GM20000 (cell line): ENCODE results near the gene LAP3.

ENCODE experiments used
- DNase-seq: peaks from one replicate; pipeline ENCODE4 v3.0.0; 2012; ENCODE audit warnings: low spot score
- TF ChIP-seq, protein P1 (sequence below): IDR thresholded peaks from 2 replicates; pipeline ENCODE4 v1.5.1; 2012; ENCODE audit warnings: mild to moderate bottlenecking, control low read depth; ENCODE audit errors: extremely low read depth, missing control alignments

LAP3 gene

DNA sequence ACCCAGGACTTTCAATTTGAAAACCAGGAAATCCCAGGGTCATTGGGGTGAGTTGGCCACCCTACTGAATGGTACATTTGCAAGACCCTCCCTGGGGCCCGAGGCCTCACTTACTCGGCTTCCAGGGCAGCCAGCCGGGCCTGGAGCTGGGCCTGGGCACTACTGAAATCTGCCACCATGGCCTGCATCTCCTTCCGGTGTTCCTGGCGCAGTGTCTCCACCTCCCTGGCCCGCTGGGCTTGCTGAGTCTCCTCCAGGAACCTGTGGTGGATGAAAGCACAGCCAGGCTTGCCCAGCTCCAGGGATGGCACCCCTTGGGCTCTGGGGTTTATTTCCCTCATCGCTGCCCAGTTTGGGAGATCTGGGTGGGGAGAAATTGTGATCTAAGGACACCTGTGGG is 62.1 kb downstream of the LAP3 start:
- TF ChIP-seq, protein P1, sequence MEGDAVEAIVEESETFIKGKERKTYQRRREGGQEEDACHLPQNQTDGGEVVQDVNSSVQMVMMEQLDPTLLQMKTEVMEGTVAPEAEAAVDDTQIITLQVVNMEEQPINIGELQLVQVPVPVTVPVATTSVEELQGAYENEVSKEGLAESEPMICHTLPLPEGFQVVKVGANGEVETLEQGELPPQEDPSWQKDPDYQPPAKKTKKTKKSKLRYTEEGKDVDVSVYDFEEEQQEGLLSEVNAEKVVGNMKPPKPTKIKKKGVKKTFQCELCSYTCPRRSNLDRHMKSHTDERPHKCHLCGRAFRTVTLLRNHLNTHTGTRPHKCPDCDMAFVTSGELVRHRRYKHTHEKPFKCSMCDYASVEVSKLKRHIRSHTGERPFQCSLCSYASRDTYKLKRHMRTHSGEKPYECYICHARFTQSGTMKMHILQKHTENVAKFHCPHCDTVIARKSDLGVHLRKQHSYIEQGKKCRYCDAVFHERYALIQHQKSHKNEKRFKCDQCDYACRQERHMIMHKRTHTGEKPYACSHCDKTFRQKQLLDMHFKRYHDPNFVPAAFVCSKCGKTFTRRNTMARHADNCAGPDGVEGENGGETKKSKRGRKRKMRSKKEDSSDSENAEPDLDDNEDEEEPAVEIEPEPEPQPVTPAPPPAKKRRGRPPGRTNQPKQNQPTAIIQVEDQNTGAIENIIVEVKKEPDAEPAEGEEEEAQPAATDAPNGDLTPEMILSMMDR: no peak
- no peak for DNase-seq

DNA sequence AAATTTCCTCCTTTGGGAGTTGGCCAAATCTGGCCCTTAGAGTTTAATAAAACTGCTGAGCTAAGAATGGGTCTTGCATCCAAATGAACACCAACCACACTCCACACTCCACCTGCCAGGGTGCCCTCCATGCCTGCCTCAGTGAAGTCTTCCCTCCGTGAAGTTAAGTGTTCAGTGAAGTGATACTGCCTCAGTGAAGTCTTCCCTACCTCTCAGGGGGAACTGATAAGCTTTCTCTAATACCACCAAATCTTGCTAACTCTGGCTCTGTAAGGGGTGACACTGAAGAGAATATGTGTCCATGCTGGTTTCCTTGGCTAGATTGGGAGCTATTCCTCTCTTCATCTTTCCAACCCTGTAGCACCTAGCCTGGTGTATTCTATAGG is 65.4 kb downstream of the LAP3 start:
- TF ChIP-seq, protein P1: no peak

DNA sequence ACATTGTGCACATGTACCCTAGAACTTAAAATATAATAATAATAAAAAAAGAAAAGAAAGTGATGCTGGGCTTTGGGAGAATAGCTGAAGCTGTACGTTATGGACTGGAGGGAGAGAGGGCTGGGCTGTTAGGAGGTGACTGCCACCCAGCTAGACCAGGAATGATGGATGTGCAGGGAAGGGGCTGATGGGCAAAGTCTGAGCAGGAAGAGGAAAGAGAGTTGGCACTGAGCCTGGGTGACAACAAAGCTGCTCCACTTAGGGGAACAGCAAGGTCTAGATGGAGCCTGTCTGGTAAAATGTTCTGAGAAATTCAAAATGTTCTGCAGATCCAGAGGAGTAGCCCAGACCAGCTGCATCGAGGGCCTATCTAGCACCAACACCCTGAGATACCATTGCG is 69.7 kb downstream of the LAP3 start:
- TF ChIP-seq, protein P1: no peak
- no peak for DNase-seq

More for the DNA sequence above, 65.4 kb downstream of the LAP3 start:
- peak; percentile 26 for DNase-seq

DNA sequence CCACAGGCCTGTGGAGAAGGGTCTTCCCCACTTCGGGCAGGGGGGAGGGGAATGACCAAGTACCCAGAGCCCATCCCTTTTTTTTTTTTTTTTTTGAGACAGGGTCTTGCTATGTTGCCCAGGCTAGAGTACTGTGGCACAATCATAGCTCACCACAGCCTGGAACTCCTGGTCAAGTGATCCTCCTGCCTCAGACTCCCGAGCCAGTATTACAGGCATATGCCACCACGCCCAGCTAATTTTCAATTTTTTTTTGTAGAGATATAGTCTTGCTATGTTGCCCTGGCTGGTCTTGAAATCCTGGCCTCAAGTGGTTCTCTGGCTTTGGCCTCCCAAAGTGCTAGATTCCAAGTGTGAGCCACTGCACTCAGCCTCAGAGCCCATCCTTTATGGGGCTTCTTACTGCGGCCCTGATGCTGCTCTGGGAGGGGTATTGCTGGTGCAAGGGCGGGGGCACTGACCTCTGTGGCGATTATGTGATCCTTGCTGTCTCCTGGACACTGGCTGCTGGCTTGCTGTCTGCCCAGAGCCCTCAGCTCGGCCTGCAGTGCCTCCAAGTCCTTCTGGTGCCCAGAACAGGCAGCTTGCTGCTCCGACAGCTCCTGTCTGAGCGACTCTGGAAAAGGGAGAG is 70.3 kb downstream of the LAP3 start:
- DNase-seq: no peak

DNA sequence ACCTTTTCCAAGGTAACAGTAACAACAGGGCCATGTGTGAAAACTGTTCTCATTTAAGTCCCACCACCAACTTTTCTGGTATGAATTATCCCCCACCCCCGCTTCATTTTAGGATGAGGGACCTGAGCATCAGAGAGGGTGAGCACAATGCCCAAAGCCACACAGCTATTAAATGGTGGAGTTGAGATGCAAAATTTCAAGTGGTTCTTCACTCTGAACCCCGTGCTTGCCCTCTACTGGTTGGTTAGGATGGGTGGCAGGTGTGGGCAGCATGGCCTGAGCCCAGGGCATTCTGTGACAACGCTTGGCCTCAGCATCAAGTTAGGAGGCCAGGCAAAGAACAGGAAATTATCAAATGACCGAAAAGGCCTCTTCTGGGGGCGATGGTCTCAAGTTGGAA is 70.9 kb downstream of the LAP3 start:
- TF ChIP-seq, protein P1: no peak
- DNase-seq: no peak

More for the DNA sequence above, 70.3 kb downstream of the LAP3 start:
- TF ChIP-seq, protein P1: no peak

DNA sequence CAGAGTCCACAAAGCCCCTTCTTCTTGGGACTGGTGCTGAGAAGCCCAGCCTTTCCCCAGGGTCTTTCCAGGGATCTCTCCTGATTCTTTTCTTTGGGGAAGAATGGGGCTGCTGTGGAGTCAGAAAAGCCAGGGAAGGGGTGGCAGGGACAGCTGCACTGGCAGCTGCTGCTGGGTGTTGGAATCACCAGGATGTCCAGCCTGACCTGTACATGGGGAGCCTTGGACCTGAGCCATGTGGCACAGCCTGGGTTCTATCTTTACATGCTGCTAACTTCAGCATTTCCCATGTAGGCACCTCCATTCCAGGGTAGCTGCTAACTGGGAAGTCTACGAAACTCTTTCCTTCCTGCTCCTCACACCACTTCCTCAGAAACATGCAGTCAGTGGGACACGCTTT is 73.4 kb downstream of the LAP3 start:
- TF ChIP-seq, protein P1: no peak
- DNase-seq: no peak

DNA sequence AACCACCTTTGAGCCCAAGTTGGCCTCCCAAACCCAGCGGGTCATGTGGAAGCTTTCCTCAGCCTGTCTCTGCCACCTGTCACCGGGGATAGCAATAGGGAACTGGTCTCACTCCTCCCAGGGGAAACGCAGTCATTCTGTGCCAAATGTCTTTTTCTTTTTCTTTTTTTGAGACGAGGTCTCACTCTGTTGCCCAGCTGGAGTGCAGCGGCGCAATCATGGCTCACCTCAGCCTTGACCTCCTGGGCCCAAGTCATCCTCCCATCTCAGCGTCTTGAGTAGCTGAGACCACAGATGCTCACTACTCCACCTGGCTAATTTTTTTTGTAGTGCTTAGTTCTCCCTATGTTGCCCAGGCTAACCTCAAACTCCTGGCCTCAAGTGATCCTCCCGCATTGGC is 77.7 kb downstream of the LAP3 start:
- no peak for DNase-seq
- TF ChIP-seq, protein P1: no peak
